HCT116 (cell line): Measurements from ENCODE around the gene ZNF316. TPM values are rescaled to one million over a fixed set of nuclear protein-coding genes. Genes with fewer than 3 reads are reported as not detected.

ENCODE experiments used
- ATAC-seq: fragments of 200-7000 bp; cut with Tn5 transposase; 2 replicates; pipeline ENCODE4 v1.9.1; 2020; ENCODE audit warnings: mild to moderate bottlenecking, moderate library complexity
- BruUV-seq: library from RNA; stranded (reverse); fragments of 400-500 nt; replicated peaks from 2 replicates; lab custom pipeline; 2021; lab: Mats Ljungman, UMichigan
- CTCF ChIA-PET: fragments of 300-600 bp; sonication (Branson Sonifier 250); formaldehyde crosslinking; loops from one replicate; lab custom pipeline; 2021; ENCODE audit warnings: antibody characterized with exemption; lab: Charles Lee
- POLR2A ChIA-PET: fragments of 300-600, 350-600 bp; sonication (Branson Sonifier 250); formaldehyde crosslinking; loops from one replicate; lab custom pipeline; 2021; ENCODE audit warnings: antibody characterized with exemption; lab: Charles Lee
- RAD21 ChIA-PET, 2 experiments: fragments of 300-600 bp; sonication (Branson Sonifier 250); formaldehyde crosslinking; loops; one replicate each; lab custom pipeline; 2023; ENCODE audit warnings: low total read pairs in 2 of 2; ENCODE audit not compliant: uncharacterized antibody in 2 of 2, unreplicated experiment in 2 of 2, low non-redundant PET in 1 of 2; lab: Charles Lee
- DNase-seq: peaks from one replicate; pipeline ENCODE4 v3.0.0-alpha.2; 2010; ENCODE audit warnings: low read depth, low spot score
- H2AFZ ChIP-seq: fragments of 200-600 bp; shearing (Covaris generic), sonication (generic); 2 replicates; pipeline ENCODE4 v1.6.1; 2017; ENCODE audit warnings: low read depth, mixed run types, mixed read lengths, antibody characterized with exemption, low read length; ENCODE audit not compliant: poor library complexity, severe bottlenecking
- H3K27ac ChIP-seq: 2 replicates; pipeline ENCODE4 v1.5.1; 2012; ENCODE audit warnings: low read depth, low read length
- H3K27me3 ChIP-seq: fragments of 200-600 bp; sonication (generic); 2 replicates; pipeline ENCODE4 v1.6.1; 2016; ENCODE audit warnings: mixed run types, low read length, mixed read lengths; ENCODE audit not compliant: insufficient read depth
- H3K36me3 ChIP-seq, 2 experiments: fragments of 200-500 bp in 1 of 2; fragments of 200-600 bp in 1 of 2; sonication (Bioruptor generic) in 1 of 2; sonication (generic) in 1 of 2; 2 replicates each; pipeline versions ENCODE4 v1.5.1 to v1.6.1; 2014 to 2016; ENCODE audit warnings: low read length in 2 of 2, inconsistent platforms in 1 of 2, mixed read lengths in 1 of 2, mixed run types in 1 of 2; ENCODE audit not compliant: insufficient read depth in 2 of 2, control insufficient read depth in 1 of 2
- H3K4me1 ChIP-seq, 2 experiments: fragments of 200-600 bp in 1 of 2; sonication (generic) in 1 of 2; 2 replicates each; pipeline versions ENCODE4 v1.5.1 to v1.6.1; 2012 to 2017; ENCODE audit warnings: low read length in 2 of 2, inconsistent platforms in 1 of 2, mild to moderate bottlenecking in 1 of 2, mixed read lengths in 1 of 2, mixed run types in 1 of 2, moderate library complexity in 1 of 2; ENCODE audit not compliant: insufficient read depth in 2 of 2, control insufficient read depth in 1 of 2
- H3K4me2 ChIP-seq: fragments of 200-600 bp; sonication (generic); 2 replicates; pipeline ENCODE4 v1.6.1; 2017; ENCODE audit warnings: mixed run types, low read length, mixed read lengths
- H3K4me3 ChIP-seq, 2 experiments: fragments of 200-600 bp in 1 of 2; sonication (generic) in 1 of 2; replicated peaks in 1 of 2; 2 replicates each; pipeline ENCODE4 v1.5.1; 2011 to 2016; ENCODE audit warnings: low read length in 2 of 2, control low read depth in 1 of 2, low read depth in 1 of 2, mild to moderate bottlenecking in 1 of 2, mixed read lengths in 1 of 2, mixed run types in 1 of 2
- H3K79me2 ChIP-seq: fragments of 200-600 bp; sonication (generic); 2 replicates; pipeline ENCODE4 v1.6.1; 2017; ENCODE audit warnings: mild to moderate bottlenecking, mixed run types, low read length, moderate library complexity, mixed read lengths; ENCODE audit not compliant: insufficient read depth
- H3K9ac ChIP-seq: fragments of 200-600 bp; sonication (generic); 2 replicates; pipeline ENCODE4 v1.6.1; 2016; ENCODE audit warnings: low read length, mixed read lengths
- H3K9me2 ChIP-seq: fragments of 200-600 bp; sonication (generic), shearing (Covaris generic); 2 replicates; pipeline ENCODE4 v1.6.1; 2017; ENCODE audit warnings: mixed run types, mild to moderate bottlenecking, moderate library complexity; ENCODE audit not compliant: insufficient read depth
- H3K9me3 ChIP-seq, 2 experiments: fragments of 200-500 bp in 1 of 2; fragments of 200-600 bp in 1 of 2; sonication (Bioruptor generic) in 1 of 2; sonication (generic) in 1 of 2; 2 replicates each; pipeline ENCODE4 v1.6.1; 2014 to 2017; ENCODE audit warnings: low read length in 2 of 2, mixed read lengths in 2 of 2, inconsistent platforms in 1 of 2, low read depth in 1 of 2, mild to moderate bottlenecking in 1 of 2, mixed run types in 1 of 2, moderate library complexity in 1 of 2; ENCODE audit not compliant: control insufficient read depth in 1 of 2, insufficient read depth in 1 of 2
- H4K20me1 ChIP-seq: fragments of 200-600 bp; sonication (generic), shearing (Covaris generic); 2 replicates; pipeline ENCODE4 v1.6.1; 2017; ENCODE audit warnings: mixed run types, mild to moderate bottlenecking, moderate library complexity; ENCODE audit not compliant: insufficient read depth
- ATF3 ChIP-seq: IDR thresholded peaks from 2 replicates; pipeline ENCODE4 v1.6.1; 2012
- CEBPB ChIP-seq: IDR thresholded peaks from 2 replicates; pipeline ENCODE4 v1.6.1; 2012; ENCODE audit warnings: low read depth
- ELF1 ChIP-seq: IDR thresholded peaks from 2 replicates; pipeline ENCODE4 v1.6.1; 2012; ENCODE audit warnings: low read depth, borderline replicate concordance
- POLR2A ChIP-seq: IDR thresholded peaks from 2 replicates; pipeline ENCODE4 v1.7.0; 2011; ENCODE audit warnings: borderline replicate concordance; ENCODE audit not compliant: insufficient read depth, insufficient read length; ENCODE audit errors: extremely low read depth
- SIN3A ChIP-seq: IDR thresholded peaks from 2 replicates; pipeline ENCODE4 v1.6.1; 2012; ENCODE audit warnings: low read depth
- YY1 ChIP-seq: IDR thresholded peaks from 2 replicates; pipeline ENCODE4 v1.6.1; 2011; ENCODE audit warnings: low read length, low read depth, moderate library complexity, mild to moderate bottlenecking; ENCODE audit not compliant: insufficient replicate concordance; ENCODE audit errors: extremely low read depth
- ZBTB33 ChIP-seq: IDR thresholded peaks from 2 replicates; pipeline ENCODE4 v1.6.1; 2011; ENCODE audit warnings: mild to moderate bottlenecking, low read length, moderate library complexity; ENCODE audit not compliant: insufficient replicate concordance; ENCODE audit errors: extremely low read depth
- intact Hi-C: fragments of 100-400 bp; cut with micrococcal nuclease; formaldehyde crosslinking; loops from 2 replicates; pipeline ENCODE4 v1.10.0; 2022
- total RNA-seq: library from RNA; stranded (reverse); gene quantifications from one replicate; pipeline ENCODE4 v1.2.1, GENCODE V29; 2021; ENCODE audit not compliant: unreplicated experiment

The ZNF316 gene
- total RNA-seq, 1 experiment from 2014 or later: 25.0 TPM

- POLR2A ChIA-PET: no interaction called here
- no peaks in the 10 kb centered on the region for H4K20me1 ChIP-seq
- BruUV-seq: no TSS peak
- H3K27ac ChIP-seq: no peak overlapping the region
- TF ChIP-seq ELF1: no peak
- peaks cover 6 to 34% of the 10 kb centered on the region in 2 experiments; a peak in 3 of 4 replicates for H3K36me3 ChIP-seq
- H3K4me1 ChIP-seq: no peaks in the 10 kb centered on the region
- RAD21 ChIA-PET: no interaction called here
- H3K9ac ChIP-seq: no peak overlapping the region
- no peaks in the 10 kb centered on the region for H3K9me2 ChIP-seq
- H3K4me3 ChIP-seq: no peak overlapping the region
- H2AFZ ChIP-seq: no peak overlapping the region
- no peaks in the 10 kb centered on the region; a peak in 1 of 4 replicates for H3K9me3 ChIP-seq
- DNase-seq (no peak), ATAC-seq (no peak)
- CTCF ChIA-PET: no interaction called here
- no peak overlapping the region for H3K4me2 ChIP-seq
- H3K79me2 ChIP-seq: peaks cover 4% of the 10 kb centered on the region; the same call in 1 of the 2 replicates
- intact Hi-C loops: no loop called here
- no peaks in the 10 kb centered on the region for H3K27me3 ChIP-seq
Measured at GRCh38 chr7:6654113-6654841, 17.2 kb downstream of the ZNF316 start.

- no peak overlapping the region for H3K27ac ChIP-seq
- H3K9me3 ChIP-seq: no peaks in the 10 kb centered on the region; a peak in 1 of 4 replicates
- ATAC-seq: no peak
- no peaks in the 10 kb centered on the region for H3K4me1 ChIP-seq
- TF ChIP-seq SIN3A (no peak), ATF3 (no peak), YY1 (no peak), POLR2A (no peak), ELF1 (no peak), ZBTB33 (no peak), CEBPB (no peak)
- intact Hi-C loops: no loop called here
- BruUV-seq: no TSS peak
- no peak overlapping the region for H3K9ac ChIP-seq
- no peak overlapping the region for H3K4me3 ChIP-seq
- ChIA-PET CTCF (no interaction called here), POLR2A (no interaction called here), RAD21 (no interaction called here)
- H3K27me3 ChIP-seq: no peaks in the 10 kb centered on the region
- H3K79me2 ChIP-seq: no peaks in the 10 kb centered on the region
- DNase-seq: no peak
- H3K36me3 ChIP-seq: peaks cover 3 to 27% of the 10 kb centered on the region in 2 experiments; a peak in 3 of 4 replicates
- no peak overlapping the region for H3K4me2 ChIP-seq
- no peaks in the 10 kb centered on the region for H3K9me2 ChIP-seq
- H2AFZ ChIP-seq: no peak overlapping the region
- H4K20me1 ChIP-seq: no peaks in the 10 kb centered on the region
Measured at GRCh38 chr7:6654842-6655610, 17.9 kb downstream of the ZNF316 start.
